ENCODE results near the gene FHIT.

Gene FHIT

GRCh38 chr3:59865351-59865750 is 1385.9 kb downstream of the FHIT start:
- no peaks in the 10 kb centered on the region for H3K4me1 Mint-ChIP-seq
- no peak overlapping the region for H3K27ac Mint-ChIP-seq
- H3K9me3 Mint-ChIP-seq: peaks cover 16% of the 10 kb centered on the region
- no peak for TF ChIP-seq CTCF (IDR thresholded peaks at IDR 0.05; ENCODE audit: unreplicated experiment in 3 of 3)
- peaks cover 13% of the 10 kb centered on the region for H3K27me3 Mint-ChIP-seq (ENCODE audit: low read depth)
- no peaks in the 10 kb centered on the region for H3K36me3 Mint-ChIP-seq (ENCODE audit: low read depth)
- H3K4me3 Mint-ChIP-seq: no peak overlapping the region

- H3K36me3 Mint-ChIP-seq (ENCODE audit: low read depth): no peaks in the 10 kb centered on the region
- H3K27me3 Mint-ChIP-seq (ENCODE audit: low read depth): peaks cover 13% of the 10 kb centered on the region
- H3K9me3 Mint-ChIP-seq: peaks cover 16% of the 10 kb centered on the region
- no peak overlapping the region for H3K4me3 Mint-ChIP-seq
- no peak overlapping the region for H3K27ac Mint-ChIP-seq
- TF ChIP-seq CTCF (IDR thresholded peaks at IDR 0.05; ENCODE audit: unreplicated experiment in 3 of 3): no peak
- peaks cover 2% of the 10 kb centered on the region for H3K4me1 Mint-ChIP-seq
These were observed 1388.6 kb downstream of the FHIT start for GRCh38 chr3:59862686-59863085.

- peaks cover 5% of the 10 kb centered on the region for H3K4me1 Mint-ChIP-seq
- no peaks in the 10 kb centered on the region for H3K27me3 Mint-ChIP-seq (ENCODE audit: low read depth)
- peak overlapping the region in 2 of 3 experiments; percentile 2 to 31 for H3K27ac Mint-ChIP-seq
- peak; percentile 85 to 97 (median 95) for TF ChIP-seq CTCF (IDR thresholded peaks at IDR 0.05; ENCODE audit: unreplicated experiment in 3 of 3)
- H3K9me3 Mint-ChIP-seq: peaks cover 7% of the 10 kb centered on the region
- no peak overlapping the region for H3K4me3 Mint-ChIP-seq
- no peaks in the 10 kb centered on the region for H3K36me3 Mint-ChIP-seq (ENCODE audit: low read depth)
These were observed 1393.5 kb downstream of the FHIT start for GRCh38 chr3:59857589-59858346.

GRCh38 chr3:59856934-59857460 is 1394.3 kb downstream of the FHIT start:
- H3K27ac Mint-ChIP-seq: peak overlapping the region in 1 of 3 experiments; percentile 31
- no peaks in the 10 kb centered on the region for H3K27me3 Mint-ChIP-seq (ENCODE audit: low read depth)
- no peaks in the 10 kb centered on the region for H3K36me3 Mint-ChIP-seq (ENCODE audit: low read depth)
- TF ChIP-seq CTCF (IDR thresholded peaks at IDR 0.05; ENCODE audit: unreplicated experiment in 3 of 3): no peak
- H3K4me3 Mint-ChIP-seq: no peak overlapping the region
- peaks cover 5% of the 10 kb centered on the region for H3K4me1 Mint-ChIP-seq
- peaks cover 1% of the 10 kb centered on the region for H3K9me3 Mint-ChIP-seq

GRCh38 chr3:59854061-59854709 is 1397.1 kb downstream of the FHIT start:
- TF ChIP-seq CTCF (IDR thresholded peaks at IDR 0.05; ENCODE audit: unreplicated experiment in 3 of 3): no peak
- no peaks in the 10 kb centered on the region for H3K36me3 Mint-ChIP-seq (ENCODE audit: low read depth)
- H3K27ac Mint-ChIP-seq: no peak overlapping the region
- H3K27me3 Mint-ChIP-seq (ENCODE audit: low read depth): no peaks in the 10 kb centered on the region
- H3K4me1 Mint-ChIP-seq: peaks cover 5% of the 10 kb centered on the region
- no peaks in the 10 kb centered on the region for H3K9me3 Mint-ChIP-seq
- no peak overlapping the region for H3K4me3 Mint-ChIP-seq

Measured in nephron (organoid).